Measurements from ENCODE around the gene PIEZO1. TPM values are rescaled to one million over a fixed set of nuclear protein-coding genes. Genes with fewer than 3 reads are reported as not detected.

PIEZO1 gene
- total and polyA plus RNA-seq, 11 donors, result 14.2 to 59.7 (median 31.2) TPM

DNA sequence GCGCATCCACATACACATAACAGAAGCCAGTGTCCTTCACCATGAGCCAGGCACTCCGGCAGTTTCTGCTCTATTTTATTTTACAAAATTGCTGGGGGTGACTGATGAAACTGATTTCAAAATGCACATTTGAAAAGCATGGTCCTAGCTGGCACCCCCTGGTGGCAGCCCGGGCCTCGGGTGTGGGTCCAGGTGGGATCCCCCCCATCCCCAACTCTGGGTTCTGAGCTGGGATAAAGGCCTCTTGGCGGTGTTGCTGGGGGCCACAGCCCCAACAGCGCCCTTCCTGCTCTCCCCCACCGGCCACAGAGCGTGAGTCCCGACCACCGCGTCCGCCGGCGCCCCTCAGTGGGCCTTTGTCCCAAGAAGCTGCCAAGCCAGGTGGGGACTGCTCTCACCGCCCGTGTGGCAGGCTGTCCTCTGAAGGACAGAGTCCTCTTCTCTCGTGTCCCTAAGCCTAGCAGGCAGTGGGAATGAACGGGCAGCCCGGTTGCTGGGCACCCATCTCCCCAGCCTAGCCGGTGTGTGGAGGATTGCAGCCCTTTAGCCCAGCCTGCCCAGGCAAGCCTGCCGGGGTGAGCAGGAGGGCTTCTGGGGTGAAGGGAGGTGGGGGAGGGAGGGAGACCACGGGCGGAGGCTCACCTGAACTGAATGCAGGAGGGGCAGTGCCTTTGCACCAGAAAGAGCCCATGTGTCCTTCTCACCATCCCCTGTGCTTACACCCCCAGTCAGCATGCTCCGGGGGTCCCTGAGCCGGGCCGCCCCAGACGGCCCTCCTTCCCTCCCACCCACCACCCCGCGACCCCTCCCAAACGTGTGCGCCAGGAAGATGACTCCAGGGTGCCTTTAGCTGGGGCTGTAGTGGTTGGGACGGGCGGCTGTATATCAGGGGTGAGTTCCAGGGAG is 99.6 kb downstream of the PIEZO1 start:
- H3K27me3 ChIP-seq, result peaks cover 0 to 72% (median 9%) of the 10 kb centered on the region in 9 donors
- peak in 1 of 4 donors; percentile 14 for ATAC-seq
- peaks cover 0 to 4% (median 0%) of the 10 kb centered on the region in 9 donors for H3K36me3 ChIP-seq
- TF ChIP-seq POLR2A (IDR thresholded peaks at IDR 0.05), result no peak
- TF ChIP-seq, protein P1, sequence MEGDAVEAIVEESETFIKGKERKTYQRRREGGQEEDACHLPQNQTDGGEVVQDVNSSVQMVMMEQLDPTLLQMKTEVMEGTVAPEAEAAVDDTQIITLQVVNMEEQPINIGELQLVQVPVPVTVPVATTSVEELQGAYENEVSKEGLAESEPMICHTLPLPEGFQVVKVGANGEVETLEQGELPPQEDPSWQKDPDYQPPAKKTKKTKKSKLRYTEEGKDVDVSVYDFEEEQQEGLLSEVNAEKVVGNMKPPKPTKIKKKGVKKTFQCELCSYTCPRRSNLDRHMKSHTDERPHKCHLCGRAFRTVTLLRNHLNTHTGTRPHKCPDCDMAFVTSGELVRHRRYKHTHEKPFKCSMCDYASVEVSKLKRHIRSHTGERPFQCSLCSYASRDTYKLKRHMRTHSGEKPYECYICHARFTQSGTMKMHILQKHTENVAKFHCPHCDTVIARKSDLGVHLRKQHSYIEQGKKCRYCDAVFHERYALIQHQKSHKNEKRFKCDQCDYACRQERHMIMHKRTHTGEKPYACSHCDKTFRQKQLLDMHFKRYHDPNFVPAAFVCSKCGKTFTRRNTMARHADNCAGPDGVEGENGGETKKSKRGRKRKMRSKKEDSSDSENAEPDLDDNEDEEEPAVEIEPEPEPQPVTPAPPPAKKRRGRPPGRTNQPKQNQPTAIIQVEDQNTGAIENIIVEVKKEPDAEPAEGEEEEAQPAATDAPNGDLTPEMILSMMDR (IDR thresholded peaks at IDR 0.05), result peak; percentile 12 to 62 (median 43)
- intact Hi-C loops (cut with DNase I), result no loop called here
- WGBS, 4 donors, result 6 to 12% (median 10%) methylated on average over 21 to 33 of the region's 33 CpGs
- H3K27ac ChIP-seq, result peak overlapping the region in 2 of 12 donors; percentile 67 to 83
- H3K9me3 ChIP-seq, result no peaks in the 10 kb centered on the region
- H3K4me1 ChIP-seq, result peaks cover 0 to 53% (median 23%) of the 10 kb centered on the region in 12 donors
- peak in 1 of 5 donors; percentile 67 for DNase-seq
- H3K4me3 ChIP-seq, result peak overlapping the region; percentile 33 to 78 (median 59)

DNA sequence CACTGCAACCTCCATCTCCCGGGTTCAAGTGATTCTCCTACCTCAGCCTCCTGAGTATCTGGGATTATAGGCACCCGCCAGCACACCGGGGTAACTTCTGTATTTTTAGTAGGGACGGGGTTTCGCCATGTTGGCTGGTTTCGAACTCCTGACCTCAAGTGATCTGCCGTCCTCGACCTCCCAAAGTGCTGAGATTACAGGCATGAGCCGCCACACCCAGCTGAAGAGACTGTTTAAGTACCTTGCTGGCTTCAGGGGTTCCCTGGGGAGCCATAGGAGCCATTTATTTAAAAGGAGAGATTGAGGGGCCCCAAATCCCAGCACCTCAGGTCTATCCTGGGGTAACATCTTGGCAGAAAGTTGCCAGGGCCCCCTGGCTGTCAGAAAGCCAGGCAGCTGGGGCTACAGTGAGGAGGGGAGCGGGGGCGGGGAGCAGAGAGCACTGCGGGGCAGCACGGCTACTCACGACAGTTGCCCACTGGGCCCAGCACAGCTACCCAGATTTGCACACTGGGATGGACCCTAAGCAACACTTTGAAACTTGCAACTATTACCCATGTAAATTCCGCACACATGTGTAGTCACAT is 100.4 kb downstream of the PIEZO1 start:
- Histone ChIP-seq H3K27me3 (peaks cover 0 to 68% (median 9%) of the 10 kb centered on the region in 9 donors), H3K9me3 (no peaks in the 10 kb centered on the region), H3K4me3 (peak overlapping the region in 2 of 12 donors; percentile 62 to 78), H3K4me1 (peaks cover 0 to 53% (median 23%) of the 10 kb centered on the region in 12 donors), H3K36me3 (peaks cover 0 to 4% (median 0%) of the 10 kb centered on the region in 9 donors), H3K27ac (no peak overlapping the region)
- ATAC-seq (no peak), DNase-seq (no peak)
- 79 to 80% (median 79%) methylated on average over 14 to 15 of the region's 15 CpGs for WGBS, 4 donors
- intact Hi-C loops (cut with DNase I), result no loop called here
- TF ChIP-seq, protein P1 (IDR thresholded peaks at IDR 0.05), result no peak
- TF ChIP-seq POLR2A (IDR thresholded peaks at IDR 0.05), result no peak

DNA sequence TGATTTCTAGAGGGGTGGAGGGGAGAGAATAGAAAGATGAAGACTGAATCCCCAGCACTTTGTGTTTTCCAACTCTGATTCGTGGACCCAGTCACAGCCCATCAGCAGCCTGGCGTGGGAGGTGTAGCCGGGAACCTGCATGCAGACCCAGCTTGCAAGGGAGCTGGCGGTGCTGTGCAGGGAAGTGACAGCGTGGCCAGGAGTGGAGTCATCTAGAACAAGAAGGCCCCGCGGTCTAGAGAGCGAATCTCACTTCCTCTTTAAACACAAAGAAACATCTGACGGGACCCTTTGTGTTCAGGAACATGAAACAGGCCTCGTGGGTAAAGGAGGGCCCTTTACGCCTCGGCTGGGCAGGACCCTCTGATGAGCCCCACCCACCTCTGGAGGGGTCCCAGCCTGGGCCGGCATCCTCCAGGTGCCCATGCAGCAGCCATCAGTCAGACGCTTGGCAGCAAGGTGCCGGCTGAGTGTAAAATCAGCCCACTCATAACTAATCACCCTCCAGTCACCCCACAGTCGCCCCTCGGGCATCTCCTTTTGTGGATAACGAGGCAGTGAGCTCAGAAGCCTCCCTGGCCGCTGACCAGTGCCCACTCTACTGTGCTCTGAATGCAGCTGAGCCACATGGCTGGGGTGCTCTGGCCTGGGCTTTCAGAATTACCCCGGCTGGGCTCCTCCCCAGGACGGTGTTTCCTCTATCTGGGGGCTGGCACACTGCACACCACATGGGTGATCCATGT is 103.1 kb downstream of the PIEZO1 start:
- H3K27ac ChIP-seq, result peak overlapping the region in 3 of 12 donors; percentile 5 to 88 (median 43)
- H3K36me3 ChIP-seq, result peaks cover 0 to 13% (median 0%) of the 10 kb centered on the region in 9 donors
- DNase-seq, result peak; percentile 45 to 77 (median 59)

DNA sequence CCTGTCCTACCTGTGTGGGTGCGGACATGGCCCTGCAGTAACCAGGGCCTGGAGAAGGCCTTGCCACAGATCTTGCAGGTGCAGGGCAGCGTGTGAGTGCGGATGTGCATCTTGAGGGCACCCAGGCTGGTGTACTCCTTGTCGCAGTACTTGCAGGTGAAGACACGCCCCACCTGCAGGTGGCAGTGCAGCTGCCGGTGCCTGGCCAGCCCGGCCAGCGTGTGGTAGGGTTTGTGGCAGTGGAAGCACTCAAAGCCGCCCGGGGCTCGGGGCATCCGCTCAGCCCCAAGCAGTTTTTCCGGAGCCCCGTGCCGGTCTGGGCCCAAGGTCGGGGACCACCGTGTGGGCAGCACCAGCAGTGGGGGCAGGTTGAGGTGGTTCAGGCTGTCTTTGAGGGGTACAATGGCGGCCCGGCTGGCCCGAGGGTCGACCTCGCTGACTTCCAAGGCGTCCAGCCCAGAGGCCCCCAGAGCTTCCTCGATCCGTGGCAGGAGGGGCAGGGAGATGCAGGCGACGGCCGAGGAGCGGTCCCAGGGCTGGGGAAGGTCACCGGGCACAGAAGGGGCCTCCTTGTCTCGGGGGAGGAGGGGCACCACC is 103.8 kb downstream of the PIEZO1 start:
- H3K4me3 ChIP-seq, result peak overlapping the region in 1 of 12 donors; percentile 8
- intact Hi-C loops (cut with DNase I), result no loop called here
- DNase-seq, result peak in 1 of 5 donors; percentile 16
- peaks cover 0 to 34% (median 3%) of the 10 kb centered on the region in 9 donors for H3K27me3 ChIP-seq
- no peaks in the 10 kb centered on the region for H3K9me3 ChIP-seq
- H3K36me3 ChIP-seq, result peaks cover 0 to 13% (median 0%) of the 10 kb centered on the region in 9 donors
- ATAC-seq, result no peak
- no peak for TF ChIP-seq POLR2A (IDR thresholded peaks at IDR 0.05)
- TF ChIP-seq, protein P1 (IDR thresholded peaks at IDR 0.05), result peak in 4 of 12 donors; percentile 7 to 29 (median 12)
- H3K27ac ChIP-seq, result peak overlapping the region in 1 of 12 donors; percentile 88
- peaks cover 0 to 43% (median 11%) of the 10 kb centered on the region in 12 donors for H3K4me1 ChIP-seq
- WGBS, 4 donors, result 60 to 67% (median 63%) methylated on average over 15 to 31 of the region's 31 CpGs

More for the DNA sequence above, 103.1 kb downstream of the PIEZO1 start:
- intact Hi-C loops (cut with DNase I), result no loop called here
- H3K27me3 ChIP-seq, result peaks cover 0 to 41% (median 3%) of the 10 kb centered on the region in 9 donors
- H3K4me3 ChIP-seq, result peak overlapping the region in 1 of 12 donors; percentile 28
- 42 to 53% (median 48%) methylated on average over 18 to 21 of the region's 21 CpGs for WGBS, 4 donors
- no peak for TF ChIP-seq POLR2A (IDR thresholded peaks at IDR 0.05)
- peak in 3 of 4 donors; percentile 12 to 38 (median 30) for ATAC-seq
- no peaks in the 10 kb centered on the region for H3K9me3 ChIP-seq
- H3K4me1 ChIP-seq, result peaks cover 0 to 48% (median 18%) of the 10 kb centered on the region in 12 donors

Data from heart left ventricle (tissue), 16 donors.